Heart left ventricle (tissue), 16 donors: ENCODE data around the gene LRG1. TPM values are rescaled to one million over a fixed set of nuclear protein-coding genes. Genes with fewer than 3 reads are reported as not detected.

ENCODE experiments used
- ATAC-seq, 4 donors: fragments of 200-7000 bp; cut with Tn5 transposase; one replicate each; pipeline ENCODE4 v1.9.1; 2020 to 2022; ENCODE audit warnings: moderate library complexity in 4 of 4, mild to moderate bottlenecking in 3 of 4, moderate number of reproducible peaks in 1 of 4
- DNase-seq, 5 donors: peaks; one replicate each; pipeline ENCODE4 v3.0.0-alpha.2; 2020
- H3K27ac ChIP-seq, 12 donors: fragments of 200-600 bp; sonication (generic) in 4 of 12; one replicate each; pipeline versions ENCODE4 v1.5.0 to v1.8.0; 2016 to 2022; ENCODE audit warnings: mild to moderate bottlenecking in 2 of 12
- H3K27me3 ChIP-seq, 9 donors: fragments of 200-600 bp; sonication (generic) in 2 of 9; one replicate each; pipeline versions ENCODE4 v1.5.1 to v1.8.0; 2016 to 2022; ENCODE audit warnings: mild to moderate bottlenecking in 3 of 9
- H3K36me3 ChIP-seq, 9 donors: fragments of 200-600 bp; sonication (generic) in 2 of 9; one replicate each; pipeline versions ENCODE4 v1.5.0 to v1.8.0; 2018 to 2022; ENCODE audit warnings: mild to moderate bottlenecking in 2 of 9
- H3K4me1 ChIP-seq, 12 donors: fragments of 200-600 bp; sonication (generic) in 4 of 12; one replicate each; pipeline versions ENCODE4 v1.5.0 to v1.8.0; 2016 to 2022; ENCODE audit warnings: mild to moderate bottlenecking in 3 of 12
- H3K4me3 ChIP-seq, 12 donors: fragments of 200-600 bp; sonication (generic) in 4 of 12; one replicate each; pipeline versions ENCODE4 v1.5.0 to v1.8.0; 2017 to 2022; ENCODE audit warnings: mild to moderate bottlenecking in 9 of 12, moderate library complexity in 4 of 12
- H3K9me3 ChIP-seq, 12 donors: fragments of 200-600 bp; sonication (generic) in 4 of 12; one replicate each; pipeline versions ENCODE4 v1.5.0 to v1.8.0; 2016 to 2022; ENCODE audit warnings: mild to moderate bottlenecking in 1 of 12
- CTCF ChIP-seq, 12 donors: fragments of 200-600 bp; sonication (generic) in 4 of 12; IDR thresholded peaks; one replicate each; pipeline versions ENCODE4 v1.5.0 to v1.8.0; 2018 to 2022; ENCODE audit warnings: antibody characterized with exemption in 12 of 12, mild to moderate bottlenecking in 5 of 12
- POLR2A ChIP-seq, 2 donors: fragments of 450-650 bp; IDR thresholded peaks; one replicate each; pipeline ENCODE4 v1.6.1; 2017; ENCODE audit warnings: antibody characterized with exemption in 2 of 2, mild to moderate bottlenecking in 2 of 2, moderate library complexity in 2 of 2
- WGBS, 4 donors: extraction: QIAGEN DNeasy Blood & Tissue Kit in 2 of 4; methylation state at CpG; one replicate each; pipeline versions ENCODE4 v1.1.5 to v1.1.7; 2013 to 2018; 5-methylcytosine and 5-hydroxymethylcytosine counted together
- intact Hi-C, 10 donors: fragments of 100-400 bp; cut with DNase I; formaldehyde crosslinking; loops; one replicate each; pipeline versions ENCODE4 v1.11.1 to v1.14.2; 2022
- polyA plus RNA-seq, 2 donors: library from polyadenylated mRNA; stranded (reverse); fragments of 200-250 nt; gene quantifications; one replicate each; pipeline ENCODE4 v1.2.3, GENCODE V29; 2013
- total RNA-seq, 9 donors: library from RNA; depleted of rRNA in 2 of 9; stranded (reverse); fragments of >200 nt in 2 of 9; fragmentation: NEBNext Ultra II Directional in 3 of 9; extraction: Animal tissue kit (Norgen Biotek cat#: 25700) in 3 of 9; gene quantifications; one replicate each; pipeline versions ENCODE4 v1.1.0 to v1.2.4, GENCODE V29; 2016 to 2023
- donor health status: ischemic (EF 13 %, LVEDD 7.1; RV severe dilation, severe dysfunction).
- donor health status: healthy with polysubstance abuse.
- donor health status: DM: no; HTN: yes; CAD: no.
- donor health status: DM: no; HTN: no; CAD: no.
- donor health status: ischemic (EF 25% LVEDD 6.9; RV normal size, moderate dysfunction).
- donor health status: ischemic (EF 25% LVEDD 5.7; RV mildly dilated, moderate dysfunction).
- donor health status: healthy.
- donor health status: DM: yes; HTN: yes; CAD: no.
- donor health status: ischemic (EF 35%, LVEDD 5.7; RV mildly dilated, moderate dysfunction).
- donor health status: nonischemic (EF 11% LVEDD 7.7; RV severe dilation, severe dysfunction).
- donor health status: DM: yes; HTN: yes; CAD: no.
- donor health status: PGD.
- donor health status: ischemic (EF 29% LVEDD 5.4; RV normal size, mild dysfunction).
- donor health status: nonischemic (EF 23%, LVEDD 6.1; RV moderate dilation, normal function).

LRG1 gene
- total and polyA plus RNA-seq, 11 donors = 0.15 to 1.7 (median 0.35) TPM

GRCh38 chr19:4586245-4586644 is 46.4 kb upstream of the LRG1 start:
- WGBS, 4 donors = 70 to 86% (median 79%) methylated on average over 6 of the region's 6 CpGs
- H3K4me3 ChIP-seq = no peak overlapping the region
- H3K4me1 ChIP-seq = peaks cover 3 to 21% (median 12%) of the 10 kb centered on the region in 12 donors
- DNase-seq (no peak), ATAC-seq (no peak)
- no peak overlapping the region for H3K27ac ChIP-seq
- H3K27me3 ChIP-seq = peaks cover 9 to 58% (median 29%) of the 10 kb centered on the region in 9 donors
- intact Hi-C loops = loop anchor here in 1 of 10 donors (5.0 kb wide), 1 partner anchor 41 kb away; no protein-coding TSS in a partner anchor
- no peak for TF ChIP-seq POLR2A (IDR thresholded peaks at IDR 0.05)
- no peak for TF ChIP-seq CTCF (IDR thresholded peaks at IDR 0.05)
- no peaks in the 10 kb centered on the region for H3K9me3 ChIP-seq
- H3K36me3 ChIP-seq = no peaks in the 10 kb centered on the region

GRCh38 chr19:4585556-4585955 is 45.7 kb upstream of the LRG1 start:
- Histone ChIP-seq H3K4me3 (no peak overlapping the region), H3K4me1 (peaks cover 3 to 28% (median 12%) of the 10 kb centered on the region in 12 donors), H3K36me3 (no peaks in the 10 kb centered on the region), H3K9me3 (no peaks in the 10 kb centered on the region), H3K27ac (no peak overlapping the region), H3K27me3 (peaks cover 11 to 58% (median 24%) of the 10 kb centered on the region in 9 donors)
- DNase-seq = no peak
- intact Hi-C loops = loop anchor here in 1 of 10 donors (5.0 kb wide), 1 partner anchor 42 kb away; no protein-coding TSS in a partner anchor
- WGBS, 4 donors = 86 to 97% (median 91%) methylated on average over 1 of the region's 1 CpG
- no peak for TF ChIP-seq POLR2A (IDR thresholded peaks at IDR 0.05)
- TF ChIP-seq CTCF (IDR thresholded peaks at IDR 0.05) = no peak
- ATAC-seq = no peak

GRCh38 chr19:4584670-4585460 is 45.0 kb upstream of the LRG1 start:
- Histone ChIP-seq H3K27ac (no peak overlapping the region), H3K4me1 (peaks cover 3 to 32% (median 12%) of the 10 kb centered on the region in 12 donors), H3K9me3 (no peaks in the 10 kb centered on the region), H3K4me3 (peak overlapping the region; percentile 8 to 64 (median 50)), H3K36me3 (no peaks in the 10 kb centered on the region), H3K27me3 (peaks cover 18 to 60% (median 29%) of the 10 kb centered on the region in 9 donors)
- intact Hi-C loops = loop anchor here in 1 of 10 donors (5.0 kb wide), 1 partner anchor 42 kb away; no protein-coding TSS in a partner anchor
- ATAC-seq (no peak), DNase-seq (no peak)
- no peak for TF ChIP-seq CTCF (IDR thresholded peaks at IDR 0.05)
- TF ChIP-seq POLR2A (IDR thresholded peaks at IDR 0.05) = no peak
- WGBS, 4 donors = 9 to 39% (median 10%) methylated on average over 8 to 45 of the region's 45 CpGs

- TF ChIP-seq CTCF (IDR thresholded peaks at IDR 0.05) (no peak), POLR2A (IDR thresholded peaks at IDR 0.05) (no peak)
- H3K9me3 ChIP-seq = no peaks in the 10 kb centered on the region
- peak overlapping the region; percentile 8 to 64 (median 50) for H3K4me3 ChIP-seq
- no peaks in the 10 kb centered on the region for H3K36me3 ChIP-seq
- H3K4me1 ChIP-seq = peaks cover 3 to 32% (median 12%) of the 10 kb centered on the region in 12 donors
- intact Hi-C loops = no loop called here
- peaks cover 20 to 67% (median 29%) of the 10 kb centered on the region in 9 donors for H3K27me3 ChIP-seq
- ATAC-seq (peak in 3 of 4 donors; percentile 34 to 49 (median 36)), DNase-seq (peak in 1 of 5 donors; percentile 25)
- H3K27ac ChIP-seq = no peak overlapping the region
- 2 to 3% (median 3%) methylated on average over 8 to 49 of the region's 49 CpGs for WGBS, 4 donors
These were observed 44.3 kb upstream of the LRG1 start for GRCh38 chr19:4583961-4584669.
